SK-N-SH treated with all-trans-retinoic acid at 6 μM for 48 hours (cell line): ENCODE measurements around the gene BRINP1.
A peak's percentile ranks its signal among the peaks of the same experiment; 100 is the strongest.

ENCODE experiments used
- ATAC-seq: fragments of 200-7000 bp; cut with Tn5 transposase; 3 replicates; pipeline ENCODE4 v1.9.1; 2020; ENCODE audit warnings: mild to moderate bottlenecking, moderate library complexity
- ARNTL ChIP-seq: fragments of 450-650 bp; formaldehyde crosslinking; IDR thresholded peaks from 2 replicates; pipeline ENCODE4 v1.5.0; 2020; ENCODE audit warnings: low read depth, mild to moderate bottlenecking, moderate library complexity, borderline replicate concordance
- BACH2 ChIP-seq: fragments of 250-450 bp; sonication (Bioruptor Pico); IDR thresholded peaks from 2 replicates; pipeline ENCODE4 v1.9.0; 2021; ENCODE audit warnings: mild to moderate bottlenecking, borderline replicate concordance
- CREB5 ChIP-seq: fragments of 250-450 bp; sonication (Bioruptor Pico); IDR thresholded peaks from 2 replicates; pipeline ENCODE4 v1.5.1; 2020; ENCODE audit warnings: low read depth, mild to moderate bottlenecking, moderate library complexity
- CSDC2 ChIP-seq: fragments of 250-450 bp; sonication (Bioruptor Pico); IDR thresholded peaks from 2 replicates; pipeline ENCODE4 v1.5.0; 2020; ENCODE audit warnings: mild to moderate bottlenecking, moderate library complexity
- CSRNP3 ChIP-seq: fragments of 250-450 bp; sonication (Bioruptor Pico); IDR thresholded peaks from 2 replicates; pipeline ENCODE4 v1.5.1; 2021; ENCODE audit warnings: mild to moderate bottlenecking, moderate library complexity
- ESRRG ChIP-seq: fragments of 250-450 bp; sonication (Bioruptor Pico); IDR thresholded peaks from 2 replicates; pipeline ENCODE4 v1.6.1; 2021; ENCODE audit warnings: mild to moderate bottlenecking
- GLIS3 ChIP-seq: fragments of 250-450 bp; sonication (Bioruptor Pico); IDR thresholded peaks from 2 replicates; pipeline ENCODE4 v1.5.0; 2020; ENCODE audit warnings: mild to moderate bottlenecking, moderate library complexity
- ISL1 ChIP-seq: fragments of 250-450 bp; sonication (Bioruptor Pico); IDR thresholded peaks from 2 replicates; pipeline ENCODE4 v2.1.2; 2022; ENCODE audit warnings: mild to moderate bottlenecking, moderate library complexity
- OSR1 ChIP-seq: fragments of 250-450 bp; sonication (Bioruptor Pico); IDR thresholded peaks from 2 replicates; pipeline ENCODE4 v1.8.0; 2022; ENCODE audit warnings: moderate library complexity, mild to moderate bottlenecking, inconsistent platforms
- PATZ1 ChIP-seq: fragments of 250-450 bp; sonication (Bioruptor Pico); IDR thresholded peaks from 2 replicates; pipeline ENCODE4 v1.8.0; 2020; ENCODE audit warnings: mild to moderate bottlenecking, moderate library complexity, borderline replicate concordance
- POU6F1 ChIP-seq: fragments of 250-450 bp; sonication (Bioruptor Pico); IDR thresholded peaks from 2 replicates; pipeline ENCODE4 v1.8.0; 2021; ENCODE audit warnings: low read depth, mild to moderate bottlenecking, moderate library complexity, borderline replicate concordance
- RARB ChIP-seq: fragments of 250-450 bp; sonication (Bioruptor Pico); IDR thresholded peaks from 2 replicates; pipeline ENCODE4 v1.8.0; 2021; ENCODE audit warnings: mild to moderate bottlenecking, moderate library complexity
- SNAI2 ChIP-seq: fragments of 250-450 bp; sonication (Bioruptor Pico); IDR thresholded peaks from 2 replicates; pipeline ENCODE4 v1.5.0; 2020; ENCODE audit warnings: mild to moderate bottlenecking, moderate library complexity
- TCF4 ChIP-seq: fragments of 250-450 bp; sonication (Bioruptor Pico); IDR thresholded peaks from 2 replicates; pipeline ENCODE4 v1.8.0; 2021; ENCODE audit warnings: mild to moderate bottlenecking, moderate library complexity, borderline replicate concordance
- TSHZ2 ChIP-seq: fragments of 250-450 bp; sonication (Bioruptor Pico); IDR thresholded peaks from 2 replicates; pipeline ENCODE4 v1.5.0; 2020; ENCODE audit warnings: mild to moderate bottlenecking, moderate library complexity
- ZC3H10 ChIP-seq: fragments of 250-450 bp; sonication (Bioruptor Pico); IDR thresholded peaks from 2 replicates; pipeline ENCODE4 v1.5.1; 2021; ENCODE audit warnings: mild to moderate bottlenecking, moderate library complexity
- ZFP3 ChIP-seq: fragments of 250-450 bp; sonication (Bioruptor Pico); IDR thresholded peaks from 2 replicates; pipeline ENCODE4 v1.5.0; 2020; ENCODE audit warnings: mild to moderate bottlenecking, moderate library complexity
- ZFP30 ChIP-seq: fragments of 450-650 bp; formaldehyde crosslinking; IDR thresholded peaks from 2 replicates; pipeline ENCODE4 v1.5.0; 2022; ENCODE audit warnings: mild to moderate bottlenecking, moderate library complexity
- ZNF565 ChIP-seq: fragments of 450-650 bp; formaldehyde crosslinking; conservative IDR thresholded peaks from 2 replicates; pipeline ENCODE4 v1.5.0; 2020; ENCODE audit warnings: low read depth, mild to moderate bottlenecking, moderate library complexity
- ZNF70 ChIP-seq: fragments of 450-650 bp; formaldehyde crosslinking; IDR thresholded peaks from 2 replicates; pipeline ENCODE4 v1.5.0; 2020; ENCODE audit warnings: mild to moderate bottlenecking, moderate library complexity
- ZNF8 ChIP-seq: fragments of 450-650 bp; formaldehyde crosslinking; IDR thresholded peaks from 2 replicates; pipeline ENCODE4 v1.5.0; 2020; ENCODE audit warnings: mild to moderate bottlenecking, moderate library complexity

BRINP1 gene

GRCh38 chr9:119224431-119224830 is 144.8 kb downstream of the BRINP1 start (continued):
- TF ChIP-seq RARB (CRISPR knock-in tag) (no peak), ZC3H10 (no peak)

GRCh38 chr9:119221276-119221675 is 148.0 kb downstream of the BRINP1 start:
- TF ChIP-seq OSR1 (CRISPR knock-in tag), result no peak
- no peak for TF ChIP-seq ZFP30 (CRISPR knock-in tag)
- no peak for TF ChIP-seq CREB5 (CRISPR knock-in tag)
- no peak for TF ChIP-seq PATZ1 (CRISPR knock-in tag)
- no peak for TF ChIP-seq CSRNP3
- TF ChIP-seq ESRRG (CRISPR knock-in tag), result no peak
- no peak for TF ChIP-seq ZC3H10
- no peak for TF ChIP-seq SNAI2 (CRISPR knock-in tag)
- no peak for TF ChIP-seq POU6F1
- TF ChIP-seq GLIS3 (CRISPR knock-in tag), result no peak
- no peak for TF ChIP-seq ARNTL
- TF ChIP-seq CSDC2, result no peak
- no peak for TF ChIP-seq ISL1 (CRISPR knock-in tag)
- no peak for TF ChIP-seq ZFP3 (CRISPR knock-in tag)
- no peak for TF ChIP-seq TCF4 (CRISPR knock-in tag)
- TF ChIP-seq ZNF70 (CRISPR knock-in tag), result no peak
- TF ChIP-seq ZNF8 (CRISPR knock-in tag), result no peak
- no peak for TF ChIP-seq ZNF565 (CRISPR knock-in tag)
- no peak for ATAC-seq

GRCh38 chr9:119218293-119218692 is 150.9 kb downstream of the BRINP1 start:
- ATAC-seq, result no peak
- TF ChIP-seq ESRRG (CRISPR knock-in tag) (no peak), ZC3H10 (no peak), CREB5 (CRISPR knock-in tag) (no peak), CSDC2 (no peak)

- TF ChIP-seq ZFP3 (CRISPR knock-in tag) (peak; percentile 88; the same call in 1 of the 2 replicates), RARB (CRISPR knock-in tag) (no peak)
- ATAC-seq, result no peak
These were observed 152.4 kb downstream of the BRINP1 start for GRCh38 chr9:119216651-119217331.

- no peak for ATAC-seq
- TF ChIP-seq BACH2 (CRISPR knock-in tag), result no peak
- TF ChIP-seq SNAI2 (CRISPR knock-in tag), result no peak
- TF ChIP-seq PATZ1 (CRISPR knock-in tag), result no peak
- no peak for TF ChIP-seq ZFP30 (CRISPR knock-in tag)
- no peak for TF ChIP-seq TSHZ2 (CRISPR knock-in tag)
- TF ChIP-seq POU6F1, result no peak
These were observed 153.6 kb downstream of the BRINP1 start for GRCh38 chr9:119215651-119216050.
